ENCODE measurements around the gene INCA1.

INCA1 gene

DNA sequence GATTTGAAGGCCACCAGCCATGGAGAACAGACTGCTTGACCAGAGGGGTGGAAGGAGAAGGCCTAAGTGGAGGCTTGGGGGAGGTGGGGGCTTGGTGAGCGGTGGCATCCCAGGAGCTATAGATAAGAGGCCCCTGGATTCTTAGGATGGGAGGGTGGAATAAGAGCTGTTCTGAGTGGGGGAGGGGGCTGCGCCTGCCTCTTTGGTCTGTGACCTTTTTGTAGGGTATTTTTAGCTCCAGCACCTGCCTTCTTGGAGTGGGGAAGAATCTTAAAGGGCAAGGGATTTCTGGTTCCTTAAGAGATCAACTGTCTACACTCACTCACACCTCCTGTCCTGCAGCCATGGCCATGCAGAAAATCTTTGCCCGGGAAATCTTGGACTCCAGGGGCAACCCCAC lies 45.8 kb downstream of the INCA1 start:
- Histone ChIP-seq H3K36me3 (peaks cover 26% of the 10 kb centered on the region), H3K9me3 (ENCODE audit: severe bottlenecking) (no peaks in the 10 kb centered on the region), H3K4me3 (ENCODE audit: low read depth, low read length) (peak overlapping the region; percentile 62), H3K27me3 (ENCODE audit: insufficient read depth, low read depth, severe bottlenecking) (no peaks in the 10 kb centered on the region), H3K27ac (peak overlapping the region; percentile 95)
- DNase-seq, result peak; percentile 39
- TF ChIP-seq, protein P1, sequence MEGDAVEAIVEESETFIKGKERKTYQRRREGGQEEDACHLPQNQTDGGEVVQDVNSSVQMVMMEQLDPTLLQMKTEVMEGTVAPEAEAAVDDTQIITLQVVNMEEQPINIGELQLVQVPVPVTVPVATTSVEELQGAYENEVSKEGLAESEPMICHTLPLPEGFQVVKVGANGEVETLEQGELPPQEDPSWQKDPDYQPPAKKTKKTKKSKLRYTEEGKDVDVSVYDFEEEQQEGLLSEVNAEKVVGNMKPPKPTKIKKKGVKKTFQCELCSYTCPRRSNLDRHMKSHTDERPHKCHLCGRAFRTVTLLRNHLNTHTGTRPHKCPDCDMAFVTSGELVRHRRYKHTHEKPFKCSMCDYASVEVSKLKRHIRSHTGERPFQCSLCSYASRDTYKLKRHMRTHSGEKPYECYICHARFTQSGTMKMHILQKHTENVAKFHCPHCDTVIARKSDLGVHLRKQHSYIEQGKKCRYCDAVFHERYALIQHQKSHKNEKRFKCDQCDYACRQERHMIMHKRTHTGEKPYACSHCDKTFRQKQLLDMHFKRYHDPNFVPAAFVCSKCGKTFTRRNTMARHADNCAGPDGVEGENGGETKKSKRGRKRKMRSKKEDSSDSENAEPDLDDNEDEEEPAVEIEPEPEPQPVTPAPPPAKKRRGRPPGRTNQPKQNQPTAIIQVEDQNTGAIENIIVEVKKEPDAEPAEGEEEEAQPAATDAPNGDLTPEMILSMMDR (IDR thresholded peaks at IDR 0.05; ENCODE audit: low read depth, low read length), result no peak

DNA sequence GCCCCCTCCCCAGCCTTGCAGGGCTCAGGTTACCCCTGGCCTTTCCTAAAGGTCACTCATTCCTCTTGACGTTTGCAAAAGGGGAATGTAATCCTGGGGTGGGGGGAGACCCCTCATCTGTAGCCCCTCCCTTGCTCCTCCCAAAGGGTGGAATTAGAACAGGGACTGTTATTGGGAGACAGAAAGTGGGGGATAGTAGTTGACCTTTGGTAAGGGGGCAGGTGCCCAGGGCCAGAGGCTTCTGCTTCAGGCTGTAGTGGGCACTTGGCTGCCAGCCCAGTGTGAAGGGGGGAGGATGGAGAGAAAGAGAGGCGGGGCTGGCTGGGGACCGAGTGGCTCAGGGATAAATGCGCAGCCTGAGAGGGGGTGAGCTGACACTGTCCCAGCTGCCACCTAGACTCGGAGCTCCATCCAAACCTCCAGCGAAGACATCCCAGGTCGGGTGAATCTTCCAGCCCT lies 46.5 kb downstream of the INCA1 start, which contains the start of gene ENO3:
Gene ENO3 (plus strand): TSS at position 374 of the 459 bp plus-strand sequence. CDS start 711 bp downstream, outside the sequence.
- Histone ChIP-seq H3K36me3 (peaks cover 33% of the 10 kb centered on the region), H3K4me3 (ENCODE audit: low read depth, low read length) (peak within 1 kb of the TSS; percentile 62), H3K27ac (peak within 1 kb of the TSS; percentile 95), H3K9me3 (ENCODE audit: severe bottlenecking) (no peaks in the 10 kb centered on the region), H3K27me3 (ENCODE audit: insufficient read depth, low read depth, severe bottlenecking) (no peaks in the 10 kb centered on the region)
- peak; percentile 78 for DNase-seq
- TF ChIP-seq, protein P1 (IDR thresholded peaks at IDR 0.05; ENCODE audit: low read depth, low read length), result no peak

DNA sequence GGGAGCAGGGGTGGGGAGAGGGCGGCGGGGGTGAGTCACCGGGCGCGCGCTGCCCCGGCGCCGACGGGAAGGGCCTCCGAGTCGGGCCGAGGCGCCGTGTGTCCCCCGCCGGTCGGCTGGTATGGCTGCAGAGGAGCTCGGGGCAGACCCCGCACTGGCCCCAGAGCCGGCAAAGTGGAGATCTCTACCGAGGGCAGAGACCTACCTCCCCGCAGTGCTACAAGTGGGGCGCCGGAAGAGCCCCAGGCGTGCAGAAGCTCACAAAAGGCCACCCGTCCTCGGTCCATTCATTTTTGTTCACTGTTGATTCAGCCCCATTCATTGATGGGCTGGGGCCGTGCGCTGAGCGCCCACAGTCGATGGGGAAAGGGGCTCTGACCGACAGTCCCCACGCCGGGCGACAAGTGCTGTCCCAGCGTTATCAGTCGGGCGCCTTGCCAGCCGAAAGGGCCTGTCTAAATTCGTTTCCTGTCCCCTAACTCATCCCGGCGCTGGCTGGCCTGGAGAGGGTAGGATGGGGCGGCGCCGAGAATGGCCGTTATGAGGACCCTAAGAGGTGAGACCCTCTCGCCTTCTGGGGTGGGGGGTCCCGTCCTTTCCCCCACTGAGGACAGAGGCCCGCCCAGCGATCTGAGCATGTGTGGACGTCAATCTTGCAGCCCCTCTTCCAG lies 47.1 kb downstream of the INCA1 start:
- Histone ChIP-seq H3K27me3 (ENCODE audit: insufficient read depth, low read depth, severe bottlenecking) (no peaks in the 10 kb centered on the region), H3K36me3 (peaks cover 36% of the 10 kb centered on the region), H3K27ac (peak overlapping the region; percentile 95), H3K4me3 (ENCODE audit: low read depth, low read length) (peak overlapping the region; percentile 62), H3K9me3 (ENCODE audit: severe bottlenecking) (no peaks in the 10 kb centered on the region)
- TF ChIP-seq, protein P1 (IDR thresholded peaks at IDR 0.05; ENCODE audit: low read depth, low read length), result no peak
- DNase-seq, result no peak

DNA sequence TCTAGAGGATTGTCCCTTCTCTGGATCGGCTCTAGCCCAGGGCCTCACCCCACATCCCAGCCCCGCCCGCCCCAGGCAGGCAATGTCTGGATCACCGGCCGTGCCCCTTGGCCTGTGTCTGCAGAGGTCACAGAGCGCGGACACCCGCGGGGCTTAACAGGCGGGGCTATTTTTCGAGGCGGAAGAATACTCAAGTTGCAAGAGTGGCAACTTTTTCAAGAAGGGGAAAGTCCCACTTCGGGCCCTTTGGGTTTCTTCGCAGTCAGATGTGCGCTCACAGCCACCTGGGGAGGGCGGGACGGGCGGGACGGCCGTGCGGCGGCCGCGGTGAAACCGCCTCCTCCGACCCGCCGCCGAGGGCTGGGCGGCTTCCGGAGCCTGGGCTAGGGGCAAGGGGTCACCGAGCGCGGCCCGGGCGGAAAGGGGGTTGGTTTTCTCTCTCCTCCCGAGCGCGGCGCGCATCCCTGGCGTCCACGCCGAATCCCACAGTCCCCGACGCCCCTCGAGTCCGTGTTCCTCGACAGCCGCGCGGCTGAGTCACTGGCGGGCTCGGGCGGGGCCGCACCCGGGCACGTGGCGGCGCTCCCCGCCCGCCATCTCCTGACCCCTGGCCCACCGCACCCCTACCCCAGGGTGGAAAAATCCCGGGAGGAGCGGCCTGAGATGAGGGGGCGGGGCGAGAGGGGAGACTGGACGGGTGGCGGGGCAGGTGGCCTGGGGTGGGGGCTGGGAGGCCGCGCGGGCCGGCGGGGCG lies 47.8 kb downstream of the INCA1 start:
- peak overlapping the region; percentile 96 for H3K4me3 ChIP-seq (ENCODE audit: low read depth, low read length)
- peaks cover 40% of the 10 kb centered on the region for H3K36me3 ChIP-seq
- TF ChIP-seq, protein P1 (IDR thresholded peaks at IDR 0.05; ENCODE audit: low read depth, low read length), result no peak
- peak; percentile 82 for DNase-seq
- H3K27me3 ChIP-seq (ENCODE audit: insufficient read depth, low read depth, severe bottlenecking), result no peaks in the 10 kb centered on the region
- peak overlapping the region; percentile 95 for H3K27ac ChIP-seq
- H3K9me3 ChIP-seq (ENCODE audit: severe bottlenecking), result no peaks in the 10 kb centered on the region

DNA sequence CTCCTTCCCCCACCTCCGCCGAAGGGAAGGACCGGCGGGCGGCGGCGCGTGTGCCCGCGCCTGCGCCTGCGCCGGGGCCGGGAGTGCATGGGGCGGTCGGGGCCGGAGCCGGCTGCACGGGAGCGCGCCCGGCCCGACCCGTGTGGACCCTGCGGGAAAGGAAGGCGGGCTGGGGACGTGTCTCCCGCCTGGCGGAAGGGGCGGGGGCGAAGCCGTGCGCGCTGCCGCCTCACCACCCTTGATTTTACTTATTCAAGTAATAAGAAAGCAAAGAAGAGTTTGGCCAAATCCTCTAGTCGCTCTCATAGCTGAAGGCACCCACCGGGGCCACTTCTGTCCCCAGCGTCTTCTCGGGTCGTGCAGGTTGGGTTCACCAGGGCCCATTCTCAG lies 48.4 kb downstream of the INCA1 start:
- DNase-seq, result peak; percentile 86
- Histone ChIP-seq H3K9me3 (ENCODE audit: severe bottlenecking) (no peaks in the 10 kb centered on the region), H3K27ac (peak overlapping the region; percentile 95), H3K36me3 (peaks cover 43% of the 10 kb centered on the region), H3K4me3 (ENCODE audit: low read depth, low read length) (peak overlapping the region; percentile 96), H3K27me3 (ENCODE audit: insufficient read depth, low read depth, severe bottlenecking) (no peaks in the 10 kb centered on the region)
- TF ChIP-seq, protein P1 (IDR thresholded peaks at IDR 0.05; ENCODE audit: low read depth, low read length), result no peak
